Endometrial microvascular endothelial cells (primary cell): Measurements from ENCODE around the gene MRAS. TPM values are rescaled to one million over a fixed set of nuclear protein-coding genes. Genes with fewer than 3 reads are reported as not detected.
"Not testable (repeated sequence)": the region's sequence is repeated elsewhere in the genome, so short reads cannot be mapped to it uniquely, and the experiment has no call there.

Experiments used
- in situ Hi-C: cut with HindIII; loops from 2 replicates; pipeline ENCODE4 v1.10.0; 2017; ENCODE audit warnings: low sequenced_read_pairs, low pct_unique_long_range_greater_than_20kb; ENCODE audit errors: inconsistent ontology term
- total RNA-seq: library from RNA; depleted of rRNA; stranded (reverse); fragments of >200 nt; gene quantifications from one replicate; pipeline ENCODE4 v1.2.3, GENCODE V29; 2015; ENCODE audit errors: inconsistent ontology term

The MRAS gene
- total RNA-seq, 1 donor from 2014 or later = 4.0 TPM

DNA sequence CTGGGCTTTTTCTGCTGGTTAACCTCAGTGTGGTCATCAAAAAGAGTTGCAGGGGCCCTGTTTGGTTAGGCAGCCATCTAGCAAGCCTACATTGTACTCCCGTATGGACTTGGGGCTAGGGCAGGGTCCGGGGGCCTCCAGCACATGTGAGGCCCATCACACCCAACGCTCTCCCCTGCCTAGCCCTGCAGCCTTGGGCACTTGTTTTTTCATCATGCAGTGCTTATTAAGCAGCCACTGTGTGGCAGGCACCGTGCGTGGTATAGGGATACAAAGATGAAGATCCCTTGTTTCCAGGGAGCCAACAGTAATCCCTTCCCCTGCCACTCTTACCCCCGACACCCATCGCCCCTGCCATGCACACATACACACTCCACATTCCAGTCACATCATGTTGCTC is 14.2 kb downstream of the MRAS start:
- in situ Hi-C loops = no loop called here

DNA sequence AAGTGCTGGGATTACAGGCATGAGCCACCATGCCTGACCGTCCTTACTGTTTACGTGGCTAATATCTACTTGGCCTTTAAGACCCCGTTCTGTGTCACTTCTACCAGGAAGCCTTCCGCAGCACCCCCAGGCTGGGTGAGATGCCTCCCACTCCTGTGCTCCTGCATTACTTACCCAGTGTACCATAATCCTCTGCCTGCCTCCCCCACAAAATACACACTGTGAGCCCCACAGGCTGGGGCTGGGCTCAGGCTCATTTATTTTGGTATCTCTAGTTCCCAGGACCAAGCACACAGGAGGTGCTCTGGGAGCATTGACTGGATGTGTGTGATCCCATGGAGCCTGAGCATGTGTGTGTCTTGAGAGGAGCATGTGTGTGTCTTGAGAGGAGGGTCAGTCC is 14.9 kb downstream of the MRAS start:
- in situ Hi-C loops = no loop called here

DNA sequence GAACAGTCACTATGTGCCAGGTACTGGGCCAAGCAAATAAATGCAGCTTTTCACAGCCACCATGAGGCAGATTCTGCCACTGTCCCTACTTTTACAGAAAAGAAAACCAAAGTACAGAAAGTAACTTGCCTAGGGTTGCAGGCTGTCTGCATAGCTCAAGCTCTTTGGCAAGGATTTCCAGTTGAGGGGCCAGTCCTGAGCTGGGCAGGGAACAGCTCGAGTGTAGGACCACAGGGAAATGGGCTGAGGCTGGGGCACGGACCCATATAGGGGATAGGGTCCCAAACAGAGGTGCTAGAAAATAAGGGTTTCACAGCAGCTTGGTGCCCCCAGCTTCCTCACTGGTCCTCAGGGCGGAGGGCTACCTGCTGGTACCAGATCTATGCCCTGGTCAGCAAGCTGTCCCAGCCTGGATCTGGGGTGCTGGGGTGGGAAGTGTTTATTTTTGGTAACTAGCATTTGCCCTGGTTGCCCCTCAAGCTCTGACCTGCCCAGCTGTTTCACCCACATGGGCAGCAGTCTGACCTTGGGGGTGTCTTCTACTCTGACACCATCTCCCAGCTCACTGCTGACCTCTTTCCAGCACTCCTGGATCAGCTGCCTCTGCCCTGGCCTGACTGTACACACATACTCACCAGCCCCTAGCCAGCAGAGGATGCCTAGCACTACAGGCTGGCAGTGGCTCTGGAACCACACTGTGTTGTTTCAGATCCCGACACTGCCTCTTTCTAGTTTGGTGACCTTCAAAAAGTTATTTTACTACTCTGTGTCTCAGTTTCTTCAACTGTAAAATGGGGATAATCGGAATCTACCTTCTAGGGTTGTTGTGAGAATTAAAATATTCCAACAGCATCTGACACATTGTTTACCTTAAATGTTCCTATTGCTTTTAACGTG is 16.2 kb downstream of the MRAS start:
- in situ Hi-C loops = no loop called here

DNA sequence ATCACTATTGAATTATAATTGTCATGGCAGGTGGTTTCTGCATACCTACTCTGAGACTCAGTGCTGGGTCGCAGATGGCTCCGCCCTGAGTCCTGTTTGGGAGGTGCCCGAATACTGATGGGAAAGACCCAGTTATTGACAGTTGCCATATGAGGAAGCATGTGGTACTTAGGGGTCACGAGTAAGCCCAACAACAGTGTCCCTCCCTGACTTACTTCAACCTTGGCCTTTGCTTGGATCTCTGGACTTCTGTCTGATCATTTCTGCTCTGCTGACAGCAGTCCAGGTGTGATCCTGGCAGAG is 16.8 kb downstream of the MRAS start:
- in situ Hi-C loops = no loop called here

DNA sequence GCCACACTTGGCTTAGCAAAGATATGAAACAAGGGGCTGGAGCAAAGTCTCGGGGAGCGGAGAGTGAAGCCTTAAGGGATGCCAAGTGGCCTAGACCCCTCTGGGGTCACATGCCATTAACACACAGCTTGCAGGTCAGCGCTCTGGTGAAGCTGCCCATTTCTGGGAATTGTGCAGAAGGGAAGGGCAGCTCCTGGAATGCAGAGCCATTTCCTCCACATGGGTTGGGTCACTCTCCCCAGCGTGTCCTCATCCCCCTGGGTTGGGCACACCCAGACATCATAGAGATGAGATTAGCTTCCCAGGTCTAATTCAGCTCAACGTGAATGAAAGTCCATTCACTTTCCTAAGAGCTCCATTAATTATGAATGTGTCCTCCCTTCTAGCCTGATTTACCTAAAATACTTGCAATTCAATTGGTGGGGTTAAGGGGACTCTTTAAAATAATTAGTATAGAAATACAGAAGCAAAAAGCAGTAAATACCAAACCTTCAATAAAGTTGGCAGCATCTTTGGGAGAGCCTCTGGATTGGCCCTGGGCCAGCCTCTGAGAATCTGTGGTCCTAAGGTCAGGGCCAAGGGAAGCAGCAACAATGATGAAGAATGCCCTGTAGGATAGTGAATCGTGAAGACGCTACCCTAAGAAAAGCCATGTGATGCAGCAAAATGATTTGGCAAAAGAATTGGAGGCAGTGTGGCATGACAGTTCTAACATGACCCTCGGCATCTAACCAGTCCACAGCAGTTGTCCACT is 17.8 kb downstream of the MRAS start:
- in situ Hi-C loops = no loop called here

DNA sequence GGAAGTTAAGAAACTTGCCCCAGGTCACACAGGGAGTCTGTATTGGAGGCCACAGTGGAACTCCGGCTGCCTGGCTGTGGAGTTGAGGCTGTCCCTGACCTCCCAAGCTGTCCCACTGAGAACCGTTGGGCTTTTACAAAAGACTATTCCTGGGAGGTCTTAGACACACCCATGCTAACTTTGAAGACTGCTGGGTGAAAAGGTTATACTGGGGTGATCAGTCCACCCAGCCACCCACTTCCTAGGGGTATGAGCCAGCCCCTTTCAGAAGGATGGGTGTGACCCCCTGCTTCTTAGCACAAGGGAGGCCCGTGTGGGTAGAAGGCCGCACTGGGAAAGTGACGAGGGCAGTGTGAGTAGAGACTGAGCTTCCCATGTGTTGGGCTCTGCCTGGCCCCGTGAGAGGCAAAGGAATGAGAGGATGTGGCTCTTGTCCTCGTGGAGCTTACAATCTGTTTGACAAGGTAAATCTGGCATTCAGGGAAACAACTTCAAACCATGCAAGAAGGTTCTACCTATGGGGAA is 19.0 kb downstream of the MRAS start:
- in situ Hi-C loops = no loop called here

DNA sequence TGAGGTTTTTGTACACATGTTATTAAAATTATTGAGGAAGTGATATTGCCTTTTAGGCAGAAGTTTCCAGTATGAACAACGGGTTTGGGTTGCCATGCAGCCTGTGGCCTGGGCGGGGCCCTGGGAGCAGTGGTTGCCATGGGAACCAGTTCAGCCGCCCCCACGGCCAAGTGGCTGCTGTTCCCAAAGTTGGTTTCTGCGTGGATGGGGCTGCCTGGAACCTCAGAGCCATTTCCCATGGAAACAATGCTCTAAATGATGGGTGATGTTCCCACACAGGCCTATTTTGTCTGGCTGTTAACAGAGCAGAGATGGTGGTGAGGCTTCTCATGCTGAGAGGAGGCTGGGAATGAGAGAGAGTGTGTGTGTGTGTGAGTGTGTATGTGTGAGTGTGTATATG is 19.5 kb downstream of the MRAS start:
- in situ Hi-C loops = no loop called here

DNA sequence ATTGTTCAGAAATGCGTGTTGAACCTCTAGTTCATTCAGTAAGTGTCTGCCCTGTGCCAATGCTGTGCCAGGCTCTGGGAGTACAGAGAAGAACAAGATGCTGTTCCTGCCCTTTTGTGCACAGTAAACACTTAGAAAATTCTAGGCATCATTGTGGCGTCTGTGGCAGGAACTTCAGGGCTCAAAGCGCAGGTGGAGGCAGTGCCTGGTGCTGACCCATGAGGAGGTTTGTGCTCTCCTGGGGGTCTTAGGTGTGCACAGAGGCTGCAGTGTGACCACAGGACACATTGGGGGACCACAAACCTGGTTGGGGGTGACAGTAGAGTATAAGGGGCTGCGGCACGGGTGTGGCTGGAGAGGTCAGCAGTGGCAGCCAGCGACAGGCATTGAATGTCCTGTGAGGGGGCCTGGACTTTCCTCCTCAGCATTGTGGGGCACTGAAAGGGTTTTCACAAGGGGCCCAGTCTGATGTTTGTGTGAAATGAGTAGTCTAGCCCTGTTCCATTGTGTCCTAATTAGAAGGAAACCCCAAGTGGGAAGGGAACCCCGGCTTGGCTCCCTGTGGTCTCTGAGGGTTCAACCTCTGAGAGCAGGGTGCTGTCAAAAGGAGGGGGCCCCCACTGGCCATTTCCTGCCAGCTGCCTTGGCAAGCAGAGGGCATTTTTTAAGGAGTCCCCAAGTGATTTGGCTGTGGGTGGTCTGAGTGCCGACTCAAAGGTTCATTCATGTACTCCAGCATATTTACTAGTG is 20.9 kb downstream of the MRAS start:
- in situ Hi-C loops = no loop called here

DNA sequence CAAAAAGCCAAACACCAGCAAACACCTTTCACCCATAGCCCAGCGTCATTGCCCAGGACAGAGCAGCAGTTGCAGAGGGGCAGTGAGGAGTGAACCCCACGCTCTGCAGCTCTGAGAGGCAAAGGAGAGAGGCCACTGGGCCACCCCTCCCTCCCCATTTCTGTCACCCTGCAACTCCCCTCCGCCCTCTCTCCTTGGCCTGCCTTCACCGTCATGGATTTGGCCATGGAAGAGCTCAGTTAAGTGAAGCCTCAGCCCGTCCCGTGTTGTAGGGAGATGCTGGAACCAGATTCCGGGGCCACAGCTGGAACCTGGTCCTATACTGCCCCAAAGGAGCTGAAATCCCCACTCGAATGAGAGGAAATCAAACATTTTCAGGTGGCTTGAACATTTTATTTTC is 21.9 kb downstream of the MRAS start:
- in situ Hi-C loops = no loop called here

DNA sequence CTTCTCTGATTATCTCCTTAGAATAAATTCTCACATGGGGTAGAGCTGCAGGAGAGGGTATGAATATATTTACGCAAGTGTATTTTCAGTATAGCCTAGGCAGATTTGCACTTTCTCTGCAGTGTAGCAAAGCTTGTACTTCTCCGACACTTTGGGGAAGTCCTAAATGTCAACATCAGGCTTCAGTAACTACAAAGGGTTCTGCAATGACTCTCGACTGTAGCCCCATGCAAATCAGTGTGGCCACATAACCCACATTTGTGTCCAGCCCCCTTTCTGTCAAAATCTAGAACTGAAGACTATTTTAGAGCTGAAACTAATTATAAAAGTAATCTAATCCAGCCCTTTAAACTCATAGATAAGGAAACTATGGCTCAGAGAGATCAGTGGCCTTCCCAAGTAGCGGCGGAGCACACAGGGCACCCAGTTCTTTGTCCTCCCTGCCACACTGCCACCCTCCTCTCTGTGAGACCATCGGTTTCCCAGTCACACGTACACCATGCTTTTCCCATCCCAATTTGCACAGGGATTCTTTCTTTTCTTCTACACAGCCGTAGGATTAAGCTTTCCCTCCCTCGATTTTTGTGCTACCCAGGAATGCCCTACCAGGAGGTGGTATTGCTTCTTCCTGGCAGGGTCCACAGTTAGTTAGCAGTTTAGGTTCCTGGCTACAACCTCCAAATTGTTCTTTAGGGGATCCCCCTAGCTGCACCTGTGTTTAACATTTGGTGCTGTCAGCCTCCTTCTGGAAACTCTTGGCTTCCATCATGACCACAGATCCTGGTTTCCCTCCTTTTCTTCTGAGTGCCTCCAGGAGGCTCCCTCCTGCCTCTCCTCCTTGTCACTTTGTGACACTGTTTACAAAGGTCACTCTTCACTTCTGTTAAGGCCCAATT is 22.9 kb downstream of the MRAS start:
- in situ Hi-C loops = no loop called here

DNA sequence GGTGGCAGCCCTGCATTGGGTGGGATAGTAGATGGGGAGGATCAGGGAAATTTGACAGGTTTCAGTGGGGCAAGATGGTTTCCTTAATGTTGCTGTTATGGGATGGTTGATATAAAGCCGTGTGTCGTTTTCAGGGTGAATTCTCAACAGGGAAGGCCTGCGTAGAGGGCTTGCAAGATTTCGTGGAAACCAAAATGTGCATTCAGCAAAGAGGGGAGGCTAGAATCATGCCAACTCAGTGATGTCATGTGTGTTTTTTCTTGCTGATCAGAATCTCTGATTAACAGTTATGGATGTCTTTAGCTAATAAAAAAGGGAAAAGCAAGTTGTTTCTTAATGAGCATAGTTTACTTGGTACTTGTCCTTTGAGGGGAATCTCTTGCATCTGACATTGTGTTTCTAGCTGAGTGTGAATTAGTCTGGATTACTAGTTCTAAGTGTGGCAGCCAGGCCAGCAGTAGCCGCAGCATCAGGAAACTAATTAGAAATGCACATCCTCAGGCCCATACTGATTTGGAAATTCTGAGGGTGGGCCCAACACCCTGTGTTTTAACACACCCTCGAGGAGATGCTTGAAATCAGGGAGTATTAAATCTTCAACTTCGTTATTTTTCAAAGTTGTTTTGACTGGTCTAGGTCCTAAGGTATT is 24.8 kb downstream of the MRAS start:
- in situ Hi-C loops = no loop called here

DNA sequence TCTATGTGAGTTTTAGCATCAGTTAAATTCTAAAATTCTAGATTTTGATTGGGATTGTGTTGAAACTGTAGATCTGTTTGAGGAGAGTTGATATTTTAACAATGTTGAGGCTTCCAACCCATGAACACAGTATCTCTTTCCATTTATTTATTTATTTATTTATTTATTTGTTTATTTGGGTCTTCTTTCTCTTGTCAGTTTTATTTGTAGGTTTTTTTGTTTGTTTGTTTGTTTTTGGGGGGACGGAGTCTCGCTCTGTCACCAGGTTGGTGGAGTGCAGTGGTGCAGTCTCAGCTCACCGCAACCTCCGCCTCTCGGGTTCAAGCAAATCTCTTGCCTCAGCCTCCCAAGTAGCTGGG is 25.3 kb downstream of the MRAS start:
- in situ Hi-C loops = no loop called here

DNA sequence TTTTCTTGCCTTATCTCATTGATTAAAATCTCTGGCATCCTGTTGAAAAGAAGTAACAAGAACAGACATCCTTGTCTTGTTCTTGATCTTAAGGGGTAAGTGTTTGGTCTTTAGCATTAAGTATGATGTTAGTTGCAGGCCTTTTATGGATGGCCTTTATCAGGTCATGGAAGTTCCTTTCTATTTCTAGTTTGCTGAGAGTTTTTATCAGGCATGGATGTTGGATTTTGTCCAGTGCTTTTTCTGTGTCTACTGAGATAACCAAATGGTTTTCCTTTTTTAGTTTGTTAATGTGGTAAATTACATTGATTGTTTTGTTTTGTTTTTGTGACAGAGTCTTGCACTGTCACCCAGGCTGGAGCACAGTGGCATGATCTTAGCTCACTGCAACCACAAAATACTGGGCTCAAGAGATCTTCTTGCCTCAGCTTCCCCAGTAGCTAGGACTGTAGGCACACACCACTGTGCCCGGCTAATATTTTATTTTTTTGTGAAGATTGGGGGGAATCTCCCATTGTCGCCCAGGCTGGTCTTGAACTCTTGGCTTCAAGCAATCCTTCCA is 26.3 kb downstream of the MRAS start:
- in situ Hi-C loops = no loop called here

DNA sequence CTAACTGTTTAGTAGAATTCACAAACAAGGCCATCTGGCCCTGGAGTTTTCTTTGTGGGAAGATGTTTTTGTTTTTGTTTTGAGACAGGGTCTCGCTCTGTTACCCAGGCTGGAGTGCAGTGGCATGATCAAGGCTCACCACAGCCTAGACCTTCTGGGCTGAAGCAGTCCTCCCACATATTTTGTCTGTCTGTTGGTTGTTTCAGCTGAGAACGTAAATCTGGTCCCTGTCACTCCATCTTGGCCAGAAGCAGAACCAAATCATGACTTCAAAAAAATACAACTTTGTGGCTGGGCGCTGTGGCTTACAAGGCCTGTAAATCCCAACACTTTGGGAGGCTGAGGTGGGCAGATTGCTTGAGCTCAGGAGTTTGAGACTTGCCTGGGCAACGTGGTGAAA is 27.1 kb downstream of the MRAS start:
- in situ Hi-C loops = no loop called here

DNA sequence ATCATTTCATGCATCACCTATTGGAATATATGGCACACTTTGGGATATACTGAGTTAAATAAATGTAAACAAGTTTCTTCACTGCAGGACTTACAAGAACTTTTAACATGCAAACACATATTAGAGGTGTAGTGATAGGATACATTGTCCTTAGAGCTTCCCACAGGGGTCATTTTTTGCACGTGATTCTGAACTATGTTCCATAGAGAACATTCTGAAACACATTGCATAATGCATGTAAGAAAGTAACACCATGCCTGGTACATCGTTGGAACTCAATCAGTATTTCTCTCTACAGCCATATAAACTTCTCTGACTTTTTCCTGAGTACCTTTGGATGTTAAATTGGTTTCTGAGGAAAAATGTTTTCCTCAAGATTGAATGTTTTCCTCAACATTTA is 28.3 kb downstream of the MRAS start:
- in situ Hi-C loops = no loop called here

DNA sequence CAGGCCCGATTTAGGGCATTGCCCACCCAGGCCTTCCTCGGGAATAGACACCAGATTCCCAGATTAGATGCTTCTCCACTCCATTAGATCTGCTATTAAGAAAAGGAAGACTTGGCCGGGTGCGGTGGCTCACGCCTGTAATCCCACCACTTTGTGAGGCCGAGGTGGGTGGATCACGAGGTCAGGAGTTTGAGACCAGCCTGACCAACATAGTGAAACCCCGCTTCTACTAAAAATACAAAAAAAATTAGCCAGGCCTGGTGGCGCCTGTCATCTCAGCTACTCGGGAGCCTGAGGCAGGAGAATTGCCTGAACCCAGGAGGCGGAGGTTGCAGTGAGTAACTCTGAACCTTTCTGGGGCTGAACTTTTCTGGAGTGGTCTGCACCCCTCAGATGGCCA is 28.8 kb downstream of the MRAS start:
- in situ Hi-C loops = not testable (repeated sequence)

DNA sequence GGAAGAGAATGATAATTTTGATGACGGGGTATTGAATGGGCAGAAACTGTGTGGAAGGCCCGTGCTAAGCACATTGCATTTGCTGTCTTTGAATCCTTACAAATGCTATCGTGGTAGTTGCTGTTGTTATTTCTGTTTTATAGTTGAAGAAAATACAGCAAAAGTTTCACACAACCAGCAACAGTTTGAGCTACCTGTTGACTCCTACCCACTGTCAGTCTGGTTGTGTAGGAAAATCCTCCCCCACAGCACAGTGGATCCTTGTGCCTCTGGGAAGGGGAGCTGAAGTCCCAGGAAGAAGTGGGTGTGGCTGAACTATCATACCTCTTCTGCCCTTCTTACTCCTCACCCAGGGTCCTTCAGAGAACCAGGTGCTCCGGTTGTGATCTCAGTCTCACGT is 29.4 kb downstream of the MRAS start:
- in situ Hi-C loops = no loop called here

DNA sequence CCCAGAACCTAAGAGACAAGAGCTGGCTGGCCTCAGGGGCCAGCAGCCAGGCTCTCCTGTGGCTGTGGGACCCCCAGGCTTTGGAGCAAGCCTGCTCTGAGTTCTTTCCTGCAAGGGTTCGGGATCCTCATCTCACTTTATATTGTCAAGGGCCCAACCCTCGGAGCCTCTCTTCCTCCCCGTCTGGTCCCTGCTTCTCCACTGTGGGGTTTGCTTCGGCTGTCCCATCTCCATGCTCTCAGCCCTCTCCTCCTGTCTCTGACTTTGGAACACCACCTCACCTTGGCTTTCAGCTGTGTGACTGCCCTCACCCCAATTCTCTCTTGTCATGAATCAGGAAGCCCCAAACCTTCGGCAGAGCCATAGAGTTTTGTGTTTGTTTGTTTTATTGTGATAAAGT is 30.0 kb downstream of the MRAS start:
- in situ Hi-C loops = no loop called here
